Stimulated activated CD4-positive, alpha-beta T cell treated with anti-CD3 and anti-CD28 coated beads, Interleukin-15, amount 100 ng/mL, for 1 hour (primary cell): Measurements from ENCODE around the gene LHX1.

ENCODE experiments used
- DNase-seq, 2 donors: peaks; one replicate each; pipeline ENCODE4 v3.0.0-alpha.2; 2020; ENCODE audit warnings: low read depth in 1 of 2, low spot score in 1 of 2

The LHX1 gene

DNA sequence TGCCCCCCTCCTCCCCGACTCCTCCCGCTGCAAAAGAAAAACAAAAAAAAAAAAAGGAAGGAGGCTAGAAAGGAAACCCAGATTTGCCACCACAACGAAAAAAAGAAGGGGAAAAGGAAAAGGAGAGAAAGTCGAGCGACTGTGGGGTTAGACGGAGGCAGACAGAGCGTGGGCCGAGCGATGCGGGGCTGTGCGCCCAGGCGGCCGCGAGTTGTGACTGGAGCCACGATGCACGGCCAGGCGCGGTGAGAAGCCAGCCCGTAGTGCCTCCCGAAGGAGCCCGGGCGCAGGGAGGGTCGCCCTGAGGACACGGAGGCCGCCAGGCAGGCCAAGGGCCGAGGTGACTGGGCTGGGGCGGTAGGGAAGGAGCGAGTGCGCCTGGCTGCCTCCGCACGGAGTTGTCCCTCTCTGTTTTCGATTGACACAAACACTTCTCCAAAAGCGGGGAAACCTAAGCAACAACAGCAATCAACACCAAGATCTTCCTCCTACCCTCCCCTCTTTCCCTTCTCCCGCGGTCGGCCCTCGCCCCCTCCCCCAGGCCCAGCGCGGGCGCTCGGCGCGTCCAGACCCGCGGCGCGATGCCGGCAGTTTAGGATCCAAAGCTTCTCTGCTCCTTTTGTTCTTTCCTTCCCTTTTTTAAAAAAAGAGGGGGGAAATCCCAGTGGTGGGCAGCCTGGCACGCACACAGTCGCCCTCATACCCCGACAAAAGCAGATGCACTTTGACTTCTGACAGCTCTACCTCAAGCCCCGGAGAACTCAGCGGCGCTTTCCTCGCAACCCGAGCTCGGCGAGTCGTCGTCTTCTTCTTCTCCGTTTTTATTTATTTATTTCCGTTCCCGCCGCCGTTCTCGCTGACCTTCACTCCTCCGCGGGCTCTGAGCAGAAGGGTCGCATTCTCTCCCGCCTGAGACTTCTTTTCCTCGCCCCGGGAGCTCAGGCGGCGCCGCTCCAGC, at the start of gene LHX1:
Gene LHX1, plus strand, starts transcription at position 475 of the 958 bp plus-strand sequence. CDS start 723 bp downstream, outside the sequence.
- no peak for DNase-seq

DNA sequence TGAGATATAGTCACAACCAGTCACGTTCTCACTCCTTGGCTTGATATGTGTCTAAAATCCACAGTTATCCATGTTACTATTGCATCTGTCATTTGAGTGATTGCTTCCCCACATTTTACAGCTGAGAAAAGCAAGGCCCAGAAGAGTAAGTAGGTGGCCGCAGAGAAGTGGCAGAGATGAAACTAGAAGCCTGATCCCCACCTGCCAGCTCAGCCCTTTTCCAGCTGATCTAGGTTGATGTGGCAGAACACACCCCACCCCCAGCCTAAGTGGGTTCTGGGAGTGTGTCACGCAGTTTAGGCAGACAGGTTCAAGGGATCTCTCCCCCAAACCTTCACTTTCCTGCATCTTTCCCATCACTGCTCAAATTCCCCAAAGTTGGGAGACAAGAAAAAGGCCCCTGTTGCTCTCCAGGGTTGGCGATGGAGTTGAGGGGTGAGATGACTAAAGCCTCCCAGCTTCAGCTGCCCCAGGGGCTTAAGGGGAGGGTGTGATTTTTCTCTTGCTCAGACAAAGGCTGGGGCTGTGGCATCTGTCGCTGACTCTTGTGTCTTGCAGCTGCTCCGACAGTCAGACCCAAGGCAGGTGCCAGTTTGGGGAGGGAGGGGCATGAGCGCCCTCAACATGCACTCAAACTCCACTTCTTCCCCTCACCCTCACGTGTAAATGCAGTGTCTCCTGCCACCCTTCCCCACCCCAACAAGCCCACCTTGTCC, 48.9 kb upstream of the LHX1 start:
- DNase-seq = no peak

DNA sequence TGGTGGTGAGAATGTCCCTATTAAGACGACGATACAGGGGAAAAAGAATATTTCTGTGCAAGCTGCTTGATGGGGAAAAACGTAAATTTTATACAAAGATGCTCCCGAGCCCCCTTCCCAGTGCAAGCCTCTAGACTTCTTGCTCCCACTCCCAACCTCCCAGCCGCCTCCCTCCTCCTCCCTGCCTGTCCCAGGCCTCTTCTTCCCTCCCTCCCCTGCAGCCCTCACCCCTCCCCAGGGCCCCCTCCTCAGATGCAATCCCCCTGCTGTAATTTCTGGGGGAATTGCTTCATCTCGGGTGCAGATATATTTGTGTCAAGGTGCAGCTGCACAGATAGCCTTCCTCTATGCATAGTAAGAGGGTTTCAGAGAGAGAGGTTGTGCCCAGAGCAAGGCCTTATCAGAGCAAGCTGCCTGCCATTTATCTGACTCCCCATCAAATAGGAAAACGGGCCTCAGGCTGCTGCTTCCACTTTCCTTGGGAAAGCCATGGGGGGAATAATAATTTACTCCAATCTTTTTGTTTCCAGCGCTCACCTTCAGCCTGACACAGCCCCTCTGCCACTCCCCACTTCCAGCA, 47.4 kb upstream of the LHX1 start:
- no peak for DNase-seq

DNA sequence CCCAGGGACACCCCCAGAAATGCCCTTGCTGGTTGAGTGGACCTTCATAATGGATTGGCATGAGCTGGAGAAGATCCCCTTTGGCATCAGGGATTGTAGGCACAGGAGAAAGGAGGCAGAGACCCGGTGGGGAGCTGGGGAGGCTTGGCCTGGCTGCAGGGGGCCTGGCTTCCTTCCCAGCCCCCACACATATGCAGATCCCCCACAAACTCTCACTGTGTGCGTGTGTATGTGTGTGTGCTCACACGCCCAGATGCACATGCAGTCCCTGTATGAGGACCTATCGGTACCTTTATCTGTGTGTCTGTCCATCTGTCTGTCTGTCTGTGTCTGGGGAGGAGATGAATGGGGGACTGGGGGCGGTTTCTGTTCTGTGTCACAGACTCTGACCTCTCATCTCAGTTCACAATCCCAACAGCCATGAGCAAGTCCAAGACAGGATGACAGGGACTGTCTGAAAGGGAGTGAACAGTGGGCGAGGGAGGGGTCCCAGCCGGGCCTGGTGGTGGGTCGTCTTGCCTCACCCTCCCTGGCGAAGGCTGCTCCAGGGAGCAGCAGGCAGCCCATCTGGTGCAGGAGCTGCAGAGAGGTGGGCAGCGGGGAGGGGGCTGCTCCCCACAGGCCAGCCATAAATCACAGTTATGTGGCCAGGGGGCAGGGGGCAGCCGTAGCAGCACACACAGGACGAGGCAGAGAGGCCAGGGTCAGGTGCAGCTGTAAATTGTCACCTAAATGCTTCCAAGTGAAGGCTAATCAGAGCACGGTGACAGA, 46.7 kb upstream of the LHX1 start:
- DNase-seq = no peak

DNA sequence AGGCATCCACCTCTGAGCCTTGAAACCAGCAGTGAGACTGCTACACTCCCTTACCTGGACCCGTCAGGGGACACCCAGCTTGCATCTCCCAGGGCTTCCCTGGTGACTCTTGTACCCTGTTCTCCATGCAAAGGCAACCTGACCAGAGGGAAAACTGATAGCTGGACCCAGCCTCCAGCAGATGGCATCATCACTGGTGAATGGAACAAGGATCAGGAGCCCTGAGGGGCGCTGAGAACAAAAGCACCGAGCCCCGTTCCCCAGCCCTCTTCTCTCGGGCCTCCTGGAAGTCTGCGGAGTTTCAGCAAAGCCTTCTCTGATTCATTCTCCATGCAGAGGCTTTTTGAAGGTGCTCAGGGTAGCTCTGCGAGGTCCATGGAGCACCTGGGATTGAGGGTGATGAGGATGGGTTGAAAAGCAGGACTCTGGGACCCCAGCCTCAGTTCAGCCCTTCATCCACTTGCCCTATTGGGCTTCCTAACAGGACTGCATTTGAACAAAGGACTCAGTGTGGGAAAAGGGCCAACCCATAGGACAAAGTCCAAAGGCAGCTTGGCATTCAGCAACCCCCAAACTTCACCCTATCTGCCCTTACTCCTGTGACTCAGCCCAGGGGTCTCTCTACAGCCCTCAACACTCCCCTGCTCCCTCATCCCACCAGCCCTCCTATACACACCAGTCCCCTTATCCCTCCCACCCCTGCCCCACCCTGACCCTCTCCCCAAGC, 45.0 kb upstream of the LHX1 start:
- DNase-seq = no peak

DNA sequence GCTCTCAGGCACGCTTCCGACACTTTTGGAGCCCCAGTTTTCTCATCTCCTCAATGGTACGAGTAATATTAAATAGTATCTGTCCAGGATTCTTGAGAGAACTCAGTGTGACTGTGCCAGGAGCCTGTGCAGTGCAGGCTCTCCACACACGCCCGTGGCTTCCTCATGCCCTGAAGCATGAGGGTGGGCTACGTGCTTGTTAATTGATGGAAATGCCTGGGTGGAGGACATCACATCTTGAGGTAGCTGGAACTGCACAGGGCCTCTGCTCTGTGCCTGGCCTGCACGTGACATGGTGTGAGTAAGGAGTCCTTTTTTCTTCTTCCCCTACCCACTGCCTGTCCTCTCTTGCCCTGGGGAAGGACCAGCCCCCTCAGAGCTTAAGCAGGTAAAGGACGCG, 43.1 kb upstream of the LHX1 start:
- no peak for DNase-seq

DNA sequence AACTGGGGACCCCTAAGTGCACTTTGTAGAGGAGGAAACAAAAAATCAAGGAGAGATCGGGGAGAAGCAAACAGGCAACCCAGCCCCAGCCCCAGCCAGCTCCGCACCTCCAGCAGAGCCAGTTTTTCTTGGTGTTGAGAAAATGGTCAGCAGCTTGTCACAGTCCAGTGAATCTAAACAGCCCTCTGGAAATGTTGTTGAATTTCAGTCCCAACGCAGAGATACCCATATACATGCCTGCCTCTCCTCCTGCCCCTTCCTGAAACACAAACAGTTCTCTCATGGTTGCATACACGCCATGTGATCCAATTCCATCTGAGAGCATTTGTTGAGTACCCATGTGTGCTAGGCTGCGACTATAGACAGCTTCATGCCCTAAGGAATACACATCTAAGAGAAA, 42.4 kb upstream of the LHX1 start:
- no peak for DNase-seq

DNA sequence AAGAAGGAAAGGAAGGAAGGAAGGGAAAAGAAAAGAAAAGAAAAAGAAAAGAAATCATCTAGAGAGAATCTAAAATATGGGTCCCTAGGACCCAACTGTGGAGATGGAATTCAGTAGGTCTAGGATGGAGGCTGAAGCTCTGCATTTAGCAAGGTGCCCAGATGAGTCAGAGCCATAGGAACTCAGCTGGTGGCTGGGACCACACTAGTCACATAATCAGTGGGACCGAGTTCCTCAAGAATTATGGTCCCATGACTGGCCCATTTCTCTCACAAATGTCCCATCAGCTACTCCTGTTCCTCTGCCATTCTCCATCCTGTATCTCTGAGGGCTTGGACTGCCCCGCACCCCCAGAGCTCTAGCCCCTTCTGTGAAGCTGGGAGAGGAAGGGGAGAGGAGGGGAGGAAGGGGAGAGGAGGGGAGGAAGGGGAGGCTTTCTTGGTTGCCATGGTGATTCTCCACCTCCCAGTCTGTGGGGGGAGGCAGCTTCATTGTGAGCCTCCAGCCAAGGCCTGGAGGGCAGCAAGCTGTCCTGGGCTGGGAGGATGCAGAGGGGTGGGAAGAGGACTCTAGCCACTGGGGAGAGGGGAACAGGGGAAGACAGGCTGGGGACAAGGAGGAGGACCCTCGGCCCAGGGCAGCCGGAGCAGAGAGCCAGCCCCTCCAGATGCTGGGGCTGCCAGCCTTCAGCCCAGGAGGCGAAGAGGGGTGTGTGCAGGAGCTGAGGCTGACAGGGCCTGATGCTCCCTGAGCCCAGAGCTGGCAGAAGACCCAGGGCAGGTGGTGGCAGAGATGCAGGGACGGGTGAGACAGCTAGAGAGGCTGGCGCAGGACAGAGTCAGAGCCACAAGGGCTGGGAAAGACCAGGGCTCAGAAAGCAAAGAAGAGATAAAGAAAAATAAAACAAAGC, 37.8 kb upstream of the LHX1 start:
- DNase-seq = no peak

DNA sequence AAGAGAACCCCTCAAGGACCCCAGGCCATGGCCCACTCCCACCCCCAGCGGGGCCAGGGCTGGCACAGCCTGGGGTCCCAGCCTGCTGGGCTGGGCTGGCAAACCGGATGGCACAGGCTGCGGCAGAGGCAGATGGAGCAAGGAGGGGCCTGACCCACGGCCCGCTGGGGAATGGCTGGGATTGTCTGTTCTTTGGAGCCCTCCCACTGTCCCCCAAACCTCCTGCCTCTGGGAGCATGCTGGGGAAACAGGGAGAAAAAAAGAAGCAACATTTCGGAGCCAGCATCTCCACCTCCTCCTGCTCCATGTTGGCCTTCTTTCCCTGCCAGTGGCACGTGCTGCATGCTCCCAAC, 37.1 kb upstream of the LHX1 start:
- DNase-seq = no peak

DNA sequence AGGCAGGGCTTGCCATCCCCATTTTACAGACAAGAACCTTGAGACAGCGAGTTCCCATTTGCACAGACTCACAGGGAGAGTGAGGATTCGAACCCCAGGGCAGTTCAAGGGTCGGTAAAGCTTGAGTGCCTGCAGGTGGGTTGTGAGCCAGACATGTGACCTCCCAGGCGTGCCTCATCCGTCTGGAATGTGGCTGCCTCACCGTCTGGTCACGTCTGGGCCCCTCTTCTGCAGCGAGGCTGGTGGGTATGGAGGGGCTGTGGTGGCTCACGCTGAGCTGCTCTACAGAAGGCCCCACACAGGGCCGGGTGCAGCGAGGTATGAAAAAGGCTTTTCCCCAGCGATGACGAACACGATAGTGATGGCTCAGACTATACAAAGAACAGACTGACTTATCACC, 35.8 kb upstream of the LHX1 start:
- no peak for DNase-seq

DNA sequence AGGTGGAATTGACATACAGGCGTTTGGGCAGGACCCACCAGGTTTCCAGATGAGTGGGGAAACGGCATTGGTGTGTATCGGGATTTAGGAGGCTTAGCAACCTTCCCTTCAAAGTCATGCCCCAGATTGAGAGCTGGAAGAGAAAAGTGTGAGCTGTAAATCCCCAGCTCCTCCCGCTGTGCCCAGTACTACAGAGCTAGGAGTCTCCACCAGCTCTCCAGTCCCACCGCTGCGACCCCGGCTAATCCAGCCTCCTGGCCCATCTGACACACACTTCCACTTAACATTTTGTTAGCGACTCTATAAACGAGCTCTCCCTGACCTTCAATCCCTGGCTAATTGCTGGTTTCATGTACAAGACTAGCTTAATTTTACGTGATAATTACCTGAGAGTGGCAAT, 29.9 kb upstream of the LHX1 start:
- DNase-seq = no peak

DNA sequence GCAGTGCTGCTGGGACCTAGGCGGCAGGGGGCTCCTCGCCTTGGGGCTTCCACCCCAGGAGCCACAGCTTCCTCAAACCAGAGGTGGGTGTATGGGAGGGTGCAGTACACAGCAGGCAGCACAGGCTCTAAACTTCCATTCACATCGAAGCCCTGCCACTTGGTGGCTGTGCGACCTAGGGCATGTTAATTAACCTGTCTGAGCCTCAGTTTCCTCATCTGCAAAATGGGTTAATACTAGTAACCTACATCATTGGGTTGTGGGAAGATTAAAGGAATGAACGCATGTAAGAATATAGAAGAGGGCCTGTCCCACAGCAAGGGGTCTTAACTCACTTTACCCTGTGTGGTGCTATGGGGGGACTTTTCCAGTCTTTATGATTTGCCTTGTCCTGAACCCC, 26.8 kb upstream of the LHX1 start:
- DNase-seq = no peak

DNA sequence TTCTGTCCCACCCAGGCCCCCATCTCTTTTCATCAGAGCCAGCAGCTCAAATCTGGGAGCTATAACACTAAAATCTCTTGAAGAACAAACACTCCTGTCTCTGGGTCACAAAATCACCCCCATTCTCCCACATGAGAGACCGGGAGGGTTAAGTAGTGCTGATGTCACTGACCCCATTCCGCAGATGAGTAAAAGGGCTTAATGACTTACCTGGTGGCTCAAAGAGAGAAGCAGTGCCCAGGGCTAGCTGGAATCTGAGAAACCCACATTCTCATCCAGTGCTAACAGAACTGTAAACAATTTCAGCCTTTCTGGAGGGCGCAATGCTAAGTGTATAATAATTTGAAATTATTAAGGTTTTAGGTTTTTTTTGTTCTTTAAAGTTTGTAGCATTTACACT, 26.3 kb upstream of the LHX1 start:
- no peak for DNase-seq

DNA sequence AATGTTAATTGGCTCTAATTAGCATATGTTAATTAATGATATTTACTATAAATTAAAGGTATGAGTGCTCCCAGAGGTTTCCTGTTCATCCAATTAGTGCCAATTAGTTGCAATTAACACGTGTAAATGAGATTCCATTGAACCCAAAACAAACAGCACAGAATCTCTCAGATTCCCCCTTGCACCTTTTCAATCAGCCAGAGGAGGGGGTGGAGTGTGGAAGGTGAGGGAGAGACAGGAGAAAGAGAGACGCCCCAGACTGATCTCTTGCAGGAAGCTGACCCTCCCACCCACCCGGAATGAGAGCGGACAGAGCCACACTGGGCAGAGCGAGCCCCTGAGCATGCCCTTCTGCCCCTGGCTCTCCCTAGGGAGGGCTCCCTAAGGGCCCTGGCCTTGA, 24.1 kb upstream of the LHX1 start:
- DNase-seq = no peak

DNA sequence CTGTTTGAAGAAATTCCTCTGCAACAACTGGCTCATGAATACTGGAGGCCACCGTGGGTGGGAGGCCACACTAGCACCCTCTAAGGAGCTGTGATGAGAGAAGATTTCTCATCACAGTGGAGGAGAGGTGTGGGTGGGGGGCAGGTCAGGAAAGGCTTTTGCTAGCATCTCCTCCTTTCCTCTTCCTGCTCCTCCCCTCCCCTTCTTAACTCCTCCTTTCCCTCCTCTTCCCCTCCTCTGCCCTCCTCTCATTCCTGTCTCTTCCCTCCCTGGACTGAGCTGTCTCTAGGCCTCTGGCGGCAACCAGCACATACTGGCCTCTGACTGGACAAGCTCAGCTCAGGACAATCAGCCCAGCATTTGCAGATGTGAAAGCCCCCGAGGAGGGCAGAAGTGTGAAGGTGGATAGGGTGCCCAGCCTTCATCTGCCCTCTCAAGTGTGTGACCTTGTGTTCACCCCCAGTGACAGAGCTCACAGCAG, 19.0 kb upstream of the LHX1 start:
- no peak for DNase-seq

DNA sequence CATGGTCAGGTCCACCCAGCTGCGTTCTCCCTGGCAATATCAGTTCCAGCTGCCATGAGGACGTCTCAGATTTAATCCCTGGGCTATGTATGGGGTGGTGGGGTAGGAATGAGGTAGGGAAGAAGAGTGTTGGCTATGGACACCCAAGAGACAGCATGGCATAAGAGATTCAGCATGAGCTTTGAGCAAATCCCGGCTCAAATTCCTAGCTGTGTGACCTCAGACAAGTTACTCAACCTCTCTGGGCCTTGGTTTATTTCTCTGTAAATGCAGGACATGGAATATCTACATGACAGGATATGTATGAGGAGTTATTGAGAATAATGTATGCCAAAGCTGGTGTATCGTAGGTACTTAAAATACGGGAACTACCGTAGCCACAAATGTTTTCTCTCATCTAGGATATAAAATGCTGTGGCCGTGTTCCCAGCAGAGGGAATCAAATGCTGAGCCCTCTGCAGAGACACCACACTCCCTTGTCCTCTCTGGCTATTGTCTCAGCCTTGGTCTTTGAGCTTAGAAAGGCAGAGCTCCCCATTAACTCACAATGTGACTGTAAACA, 17.8 kb upstream of the LHX1 start:
- no peak for DNase-seq

DNA sequence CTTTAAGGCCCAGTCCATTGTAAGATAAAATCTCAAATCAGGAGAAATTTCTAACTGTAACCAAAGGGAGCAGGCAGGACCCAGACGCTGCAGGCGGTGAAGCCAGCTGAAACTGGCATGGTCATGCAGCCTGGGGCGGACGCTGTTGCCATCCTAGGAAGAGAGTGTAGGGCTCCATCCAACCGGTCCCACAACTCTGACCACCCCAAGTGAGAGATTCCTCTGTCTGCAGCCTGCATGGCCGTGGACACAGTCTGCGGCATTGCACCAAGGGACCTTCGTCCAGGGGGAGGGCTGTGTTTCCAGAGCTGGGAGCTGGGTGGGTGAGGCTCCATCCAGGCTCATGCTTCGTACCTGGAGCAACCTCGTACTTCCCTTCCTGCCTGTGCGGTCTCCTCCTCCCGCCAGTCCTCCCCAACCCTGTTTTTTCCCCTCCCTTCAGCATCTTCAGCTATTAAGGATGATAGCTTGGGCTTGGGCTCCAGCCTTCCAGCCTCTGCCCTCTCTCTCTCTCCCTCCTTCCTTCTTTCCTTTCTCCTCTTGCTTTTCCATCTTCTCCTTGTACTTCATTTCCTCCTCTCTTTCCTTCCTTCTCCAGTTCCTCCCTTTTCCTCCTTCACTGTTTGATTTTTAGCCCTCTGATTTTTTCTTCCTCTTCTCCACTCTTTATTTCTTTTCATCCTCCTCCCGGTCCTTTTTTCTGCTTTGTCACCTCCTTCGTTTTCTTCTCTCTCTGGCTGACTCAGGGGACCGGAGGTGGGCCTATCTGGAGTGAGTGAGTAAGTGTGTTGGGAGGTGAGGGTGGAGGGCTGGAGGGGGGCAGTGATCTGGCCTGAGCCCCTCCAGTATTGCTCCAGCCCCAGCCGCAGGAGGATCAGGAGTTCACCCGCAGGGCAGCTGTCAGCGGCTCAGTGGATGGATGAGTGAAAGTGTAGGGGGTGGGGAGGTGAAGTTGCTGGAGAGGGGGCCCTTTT, 17.0 kb upstream of the LHX1 start:
- DNase-seq = no peak
